Gastroesophageal sphincter (tissue), 4 donors: Measurements from ENCODE around the gene MSH3. TPM values are rescaled to one million over a fixed set of nuclear protein-coding genes. Genes with fewer than 3 reads are reported as not detected.

Experiments used
- ATAC-seq: fragments of 150-250 bp; one replicate; pipeline ENCODE4 v1.9.1; 2016; ENCODE audit warnings: mild to moderate bottlenecking, moderate library complexity
- H3K27ac ChIP-seq, 4 donors: fragments of 200-600 bp; sonication (generic) in 3 of 4; 1 replicate in 3 of 4; 2 replicates in 1 of 4; pipeline ENCODE4 v1.5.1; 2016 to 2019
- H3K27me3 ChIP-seq: fragments of 200-600 bp; sonication (generic); one replicate; pipeline ENCODE4 v1.5.1; 2019
- H3K36me3 ChIP-seq, 2 donors: fragments of 200-600 bp; sonication (generic); one replicate each; pipeline ENCODE4 v1.5.1; 2019; ENCODE audit warnings: control low read depth in 1 of 2
- H3K4me1 ChIP-seq, 3 donors: fragments of 200-600 bp; sonication (generic); 1 replicate in 2 of 3; 2 replicates in 1 of 3; pipeline ENCODE4 v1.5.1; 2016 to 2019; ENCODE audit warnings: control low read depth in 2 of 3
- H3K4me3 ChIP-seq, 2 donors: fragments of 200-600 bp; sonication (generic); one replicate each; pipeline ENCODE4 v1.5.1; 2019; ENCODE audit warnings: mild to moderate bottlenecking in 1 of 2, moderate library complexity in 1 of 2
- H3K9me3 ChIP-seq, 3 donors: fragments of 200-600 bp; sonication (generic); one replicate each; pipeline ENCODE4 v1.5.1; 2017 to 2019; ENCODE audit warnings: control low read depth in 2 of 3
- CTCF ChIP-seq, 4 experiments: fragments of 200-600 bp in 2 of 4; fragments of 450-650 bp in 2 of 4; sonication (generic) in 1 of 4; IDR thresholded peaks; one replicate each; pipeline ENCODE4 v1.5.1; 2017 to 2019; ENCODE audit warnings: antibody characterized with exemption in 4 of 4, mild to moderate bottlenecking in 2 of 4, moderate library complexity in 2 of 4
- EP300 ChIP-seq: sonication (generic); formaldehyde crosslinking; IDR thresholded peaks from one replicate; pipeline ENCODE4 v1.6.1; 2017; ENCODE audit warnings: antibody characterized with exemption, mild to moderate bottlenecking
- POLR2A ChIP-seq, 2 donors: fragments of 450-650 bp; IDR thresholded peaks; one replicate each; pipeline ENCODE4 v1.6.1; 2017; ENCODE audit warnings: antibody characterized with exemption in 2 of 2, mild to moderate bottlenecking in 2 of 2, moderate library complexity in 1 of 2
- POLR2AphosphoS5 ChIP-seq: sonication (generic); formaldehyde crosslinking; IDR thresholded peaks from one replicate; pipeline ENCODE4 v1.6.1; 2017; ENCODE audit warnings: antibody characterized with exemption
- WGBS, 2 donors: methylation state at CpG; one replicate each; pipeline ENCODE4 v1.1.5; 2018; ENCODE audit warnings: low coverage in 1 of 2; 5-methylcytosine and 5-hydroxymethylcytosine counted together
- total RNA-seq, 4 donors: library from RNA; depleted of rRNA; stranded (reverse); fragments of >200 nt; gene quantifications; one replicate each; pipeline ENCODE4 v1.1.0, GENCODE V29; 2016

Gene MSH3
- total RNA-seq, 4 donors from 2014 or later, result 10.7 to 14.0 (median 12.0) TPM

DNA sequence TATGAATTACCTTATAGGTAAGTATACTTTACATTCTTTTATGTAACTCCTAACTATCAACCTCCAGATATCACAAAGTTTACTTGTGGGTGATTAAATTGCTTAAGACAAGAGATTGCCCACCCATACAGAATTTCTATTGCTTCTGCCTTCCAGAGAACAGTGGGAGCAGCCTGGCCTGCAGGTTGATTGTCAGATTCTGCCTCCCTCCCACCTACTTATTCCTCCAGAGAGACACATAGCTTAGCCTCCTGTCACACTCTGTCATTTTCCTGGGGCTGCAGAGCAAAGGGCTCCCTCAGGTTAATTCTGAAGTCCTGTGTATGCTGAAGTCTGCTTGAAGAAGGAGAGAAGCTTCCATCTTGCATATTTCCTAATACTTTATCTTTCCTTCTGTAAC, 48.8 kb downstream of the MSH3 start:
- H3K27me3 ChIP-seq, result no peaks in the 10 kb centered on the region
- H3K4me3 ChIP-seq, result no peak overlapping the region
- no peaks in the 10 kb centered on the region for H3K4me1 ChIP-seq
- peaks cover 0 to 33% of the 10 kb centered on the region in 2 donors for H3K36me3 ChIP-seq
- TF ChIP-seq POLR2AphosphoS5 (no peak), CTCF (IDR thresholded peaks at IDR 0.05) (no peak), POLR2A (IDR thresholded peaks at IDR 0.05) (no peak), EP300 (no peak)
- ATAC-seq, result no peak
- no peak overlapping the region for H3K27ac ChIP-seq
- H3K9me3 ChIP-seq, result no peaks in the 10 kb centered on the region

DNA sequence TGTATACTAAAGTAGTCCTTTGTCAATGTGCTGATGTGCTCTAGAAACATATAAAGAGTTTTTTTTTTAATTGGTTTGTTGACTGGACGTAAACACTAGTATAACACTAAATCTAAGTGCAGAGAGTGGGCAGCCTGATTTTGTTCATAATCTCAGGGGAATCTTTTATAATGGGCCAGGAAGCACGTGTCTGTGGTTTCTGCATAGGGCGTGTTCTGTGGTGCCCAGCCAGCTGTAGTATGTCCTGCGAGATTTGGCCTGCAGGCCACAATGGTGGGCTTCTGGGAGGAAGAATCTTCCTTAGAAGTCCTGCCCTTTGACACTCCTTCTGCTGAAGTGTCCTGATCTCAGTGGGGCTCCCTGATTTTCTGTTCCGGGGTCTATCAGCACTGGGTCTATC, 49.3 kb downstream of the MSH3 start:
- no peak overlapping the region for H3K4me3 ChIP-seq
- no peak for ATAC-seq
- H3K27me3 ChIP-seq, result no peaks in the 10 kb centered on the region
- no peak overlapping the region for H3K27ac ChIP-seq
- WGBS, 2 donors, result 78% methylated on average over 2 to 5 of the region's 5 CpGs
- H3K36me3 ChIP-seq, result peaks cover 0 to 36% of the 10 kb centered on the region in 2 donors
- no peak for TF ChIP-seq CTCF (IDR thresholded peaks at IDR 0.05)
- TF ChIP-seq POLR2A (IDR thresholded peaks at IDR 0.05), result no peak
- TF ChIP-seq EP300, result no peak
- no peak for TF ChIP-seq POLR2AphosphoS5
- no peaks in the 10 kb centered on the region for H3K4me1 ChIP-seq
- no peaks in the 10 kb centered on the region for H3K9me3 ChIP-seq

DNA sequence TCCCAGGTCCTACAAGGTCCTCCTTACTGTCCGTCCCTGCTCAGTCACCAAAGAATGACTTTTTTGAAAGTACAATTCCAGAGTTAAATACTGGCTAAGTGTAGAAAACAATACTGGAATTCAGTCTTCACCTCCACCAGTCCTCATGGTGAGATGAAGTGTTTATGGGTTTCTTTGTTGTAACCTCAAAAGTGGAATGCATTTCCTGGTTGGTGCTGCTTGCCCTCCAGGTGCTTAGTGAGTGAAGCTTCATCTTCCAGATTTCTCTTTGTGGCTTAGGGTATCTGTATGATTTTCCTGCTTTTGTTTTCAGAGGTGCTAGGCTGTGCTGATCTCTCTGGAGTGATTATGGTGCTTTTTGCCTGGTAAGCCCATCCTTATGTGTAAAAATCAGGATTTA, 49.8 kb downstream of the MSH3 start:
- H3K27ac ChIP-seq, result no peak overlapping the region
- no peaks in the 10 kb centered on the region for H3K4me1 ChIP-seq
- peaks cover 0 to 39% of the 10 kb centered on the region in 2 donors for H3K36me3 ChIP-seq
- TF ChIP-seq POLR2A (IDR thresholded peaks at IDR 0.05) (no peak), CTCF (IDR thresholded peaks at IDR 0.05) (no peak), EP300 (no peak), POLR2AphosphoS5 (no peak)
- H3K4me3 ChIP-seq, result no peak overlapping the region
- no peaks in the 10 kb centered on the region for H3K9me3 ChIP-seq
- WGBS, 2 donors, result 80 to 100% methylated on average over 1 of the region's 1 CpG
- H3K27me3 ChIP-seq, result no peaks in the 10 kb centered on the region
- ATAC-seq, result no peak

DNA sequence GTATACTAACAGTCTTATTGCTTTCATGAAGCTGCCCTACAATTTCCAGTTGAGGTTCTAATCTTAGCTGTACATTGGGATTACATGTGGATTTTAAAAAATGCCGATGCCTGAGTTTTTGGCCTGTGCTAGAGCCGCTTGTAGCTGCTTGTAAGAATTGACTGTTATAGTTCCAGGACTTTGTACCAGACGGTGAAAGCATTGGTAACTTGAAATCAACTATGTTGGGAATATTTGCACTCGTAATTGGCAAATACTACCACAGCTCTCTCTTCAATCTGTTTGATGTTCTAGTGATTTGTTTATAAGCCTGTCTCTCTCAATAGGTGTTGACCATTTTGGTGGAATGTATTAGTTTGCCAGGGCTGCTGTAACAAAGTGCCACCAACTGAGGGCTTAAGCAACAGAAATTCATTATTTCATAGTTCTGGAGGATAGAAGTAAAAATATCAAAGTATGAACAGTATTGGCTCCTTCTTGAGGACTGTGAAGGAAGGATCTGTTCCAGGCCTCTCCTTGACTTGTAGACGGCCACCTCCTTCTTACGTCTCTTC, 50.8 kb downstream of the MSH3 start:
- H3K4me1 ChIP-seq, result no peaks in the 10 kb centered on the region
- H3K4me3 ChIP-seq, result no peak overlapping the region
- no peak for ATAC-seq
- no peaks in the 10 kb centered on the region for H3K9me3 ChIP-seq
- no peak for TF ChIP-seq POLR2AphosphoS5
- TF ChIP-seq POLR2A (IDR thresholded peaks at IDR 0.05), result no peak
- no peak for TF ChIP-seq CTCF (IDR thresholded peaks at IDR 0.05)
- no peak for TF ChIP-seq EP300
- no peak overlapping the region for H3K27ac ChIP-seq
- H3K27me3 ChIP-seq, result no peaks in the 10 kb centered on the region
- H3K36me3 ChIP-seq, result peaks cover under 1 to 39% of the 10 kb centered on the region in 2 donors
- WGBS, 2 donors, result 93 to 99% methylated on average over 6 of the region's 6 CpGs

DNA sequence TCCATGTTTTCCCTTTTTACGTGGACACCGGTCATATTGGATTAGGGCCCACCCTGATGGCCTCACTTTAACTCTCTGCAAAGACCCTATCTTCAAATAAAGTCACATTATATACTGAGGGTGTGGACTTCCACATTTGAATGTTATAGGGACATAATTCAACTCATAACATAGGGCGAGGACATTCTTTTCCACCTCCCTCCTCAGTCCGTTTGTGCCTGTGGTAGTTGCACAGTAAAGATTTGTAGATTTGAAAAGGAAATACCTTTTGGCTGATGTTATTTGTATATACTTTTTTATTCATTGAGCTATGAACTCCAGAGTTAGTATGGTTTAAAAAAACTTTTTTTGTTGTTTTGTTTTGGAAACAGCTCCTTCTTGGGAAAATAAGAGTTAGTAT, 51.3 kb downstream of the MSH3 start:
- Histone ChIP-seq H3K9me3 (no peaks in the 10 kb centered on the region), H3K36me3 (peaks cover 4 to 39% of the 10 kb centered on the region in 2 donors), H3K27ac (no peak overlapping the region), H3K27me3 (no peaks in the 10 kb centered on the region), H3K4me1 (no peaks in the 10 kb centered on the region), H3K4me3 (no peak overlapping the region)
- no peak for ATAC-seq
- TF ChIP-seq CTCF (IDR thresholded peaks at IDR 0.05), result no peak
- no peak for TF ChIP-seq POLR2A (IDR thresholded peaks at IDR 0.05)
- no peak for TF ChIP-seq EP300
- no peak for TF ChIP-seq POLR2AphosphoS5
- WGBS, 2 donors, result 84 to 91% methylated on average over 2 to 4 of the region's 4 CpGs
